Psoas muscle (tissue), 8 donors: ENCODE data around the gene FARP1. TPM values are rescaled to one million over a fixed set of nuclear protein-coding genes. Genes with fewer than 3 reads are reported as not detected.

ENCODE experiments used
- ATAC-seq, 4 donors: fragments of 200-7000 bp; cut with Tn5 transposase; one replicate each; pipeline ENCODE4 v1.9.1; 2020; ENCODE audit warnings: moderate library complexity in 3 of 4, mild to moderate bottlenecking in 2 of 4
- DNase-seq, 2 donors: peaks; one replicate each; pipeline ENCODE4 v3.0.0-alpha.2; 2020
- H3K27ac ChIP-seq: fragments of 200-600 bp; one replicate; pipeline ENCODE4 v1.8.0; 2022
- H3K27me3 ChIP-seq, 3 donors: fragments of 200-600 bp in 1 of 3; one replicate each; pipeline versions ENCODE4 v1.6.1 to v1.8.0; 2013 to 2022; ENCODE audit warnings: low read length in 2 of 3, mild to moderate bottlenecking in 2 of 3, moderate library complexity in 1 of 3; ENCODE audit not compliant: insufficient read depth in 3 of 3
- H3K36me3 ChIP-seq, 2 donors: fragments of 200-600 bp in 1 of 2; one replicate each; pipeline versions ENCODE4 v1.6.1 to v1.8.0; 2013 to 2022; ENCODE audit warnings: low read depth in 1 of 2, mild to moderate bottlenecking in 1 of 2, moderate library complexity in 1 of 2; ENCODE audit not compliant: insufficient read depth in 1 of 2
- H3K4me1 ChIP-seq: fragments of 200-600 bp; one replicate; pipeline ENCODE4 v1.8.0; 2022
- H3K4me3 ChIP-seq: fragments of 200-600 bp; one replicate; pipeline ENCODE4 v1.8.0; 2022; ENCODE audit warnings: mild to moderate bottlenecking
- H3K9me3 ChIP-seq: fragments of 200-600 bp; one replicate; pipeline ENCODE4 v1.8.0; 2022
- CTCF ChIP-seq: fragments of 200-600 bp; IDR thresholded peaks from one replicate; pipeline ENCODE4 v1.8.0; 2022; ENCODE audit warnings: antibody characterized with exemption
- WGBS, 3 donors: extraction: QIAGEN DNeasy Blood & Tissue Kit; methylation state at CpG; one replicate each; pipeline versions ENCODE4 v1.1.6 to v1.1.7; 2013; 5-methylcytosine and 5-hydroxymethylcytosine counted together
- intact Hi-C, 2 donors: fragments of 100-400 bp; cut with DNase I; formaldehyde crosslinking; loops; one replicate each; pipeline versions ENCODE4 v1.11.0 to v1.14.2; 2022
- polyA plus RNA-seq, 3 donors: library from polyadenylated mRNA; stranded (reverse); fragments of 200-250 nt; gene quantifications; one replicate each; pipeline ENCODE4 v1.2.3, GENCODE V29; 2013
- total RNA-seq, 4 donors: library from RNA; stranded (reverse); fragmentation: NEBNext Ultra II Directional in 2 of 4; extraction: Animal tissue kit (Norgen Biotek cat#: 25700) in 2 of 4; gene quantifications; one replicate each; pipeline versions ENCODE4 v1.2.1 to v1.2.4, GENCODE V29; 2021 to 2023
- donor health status: healthy with polysubstance abuse.
- donor health status: DM: no; HTN: no; CAD: no; lungs with moderate emphysema.
- donor health status: Bipolar disorder and iron deficiency.
- donor health status: healthy.
- donor health status: DM: yes; HTN: yes; CAD: no.
- donor health status: DM: no; HTN: no; CAD: no.
- donor health status: DM: no; HTN: no; CAD: no.
- donor health status: DM: yes; HTN: yes; CAD: no.

Gene FARP1
- total and polyA plus RNA-seq, 7 donors: 5.7 to 19.4 (median 9.2) TPM

GRCh38 chr13:98141509-98142379 is 1.1 kb upstream of the FARP1 start:
- peak overlapping the region; percentile 75 for H3K4me3 ChIP-seq
- 32 to 45% (median 37%) methylated on average over 27 of the region's 27 CpGs for WGBS, 3 donors
- no peak for TF ChIP-seq CTCF
- H3K36me3 ChIP-seq: no peaks in the 10 kb centered on the region
- intact Hi-C loops: loop anchor here in 1 of 2 donors (10.0 kb wide), 2 partner anchors 253 to 533 kb away; no protein-coding TSS in a partner anchor
- peak; percentile 22 to 59 for DNase-seq
- H3K4me1 ChIP-seq: peaks cover 9% of the 10 kb centered on the region
- no peaks in the 10 kb centered on the region for H3K9me3 ChIP-seq
- peak in 3 of 4 donors; percentile 5 to 22 (median 8) for ATAC-seq
- H3K27me3 ChIP-seq: peaks cover 0 to 16% (median 0%) of the 10 kb centered on the region in 3 donors
- no peak overlapping the region for H3K27ac ChIP-seq

- intact Hi-C loops: loop anchor here in 1 of 2 donors (10.0 kb wide), 2 partner anchors 252 to 532 kb away; no protein-coding TSS in a partner anchor
- Histone ChIP-seq H3K4me3 (peak overlapping the region; percentile 75), H3K27me3 (peaks cover 0 to 16% (median 0%) of the 10 kb centered on the region in 3 donors), H3K9me3 (no peaks in the 10 kb centered on the region), H3K4me1 (peaks cover 9% of the 10 kb centered on the region), H3K36me3 (no peaks in the 10 kb centered on the region), H3K27ac (peak overlapping the region; percentile 65)
- no peak for TF ChIP-seq CTCF
- WGBS, 3 donors: 0 to 1% (median 0%) methylated on average over 9 to 65 of the region's 66 CpGs
- peak; percentile 25 to 57 (median 48) for ATAC-seq
- peak in 1 of 2 donors; percentile 68 for DNase-seq
Measured at GRCh38 chr13:98143157-98143553, 261 bp downstream of the FARP1 start.

- peak overlapping the region; percentile 65 for H3K27ac ChIP-seq
- H3K27me3 ChIP-seq: peaks cover 0 to 16% (median 0%) of the 10 kb centered on the region in 3 donors
- peaks cover 9% of the 10 kb centered on the region for H3K4me1 ChIP-seq
- peak in 3 of 4 donors; percentile 9 to 39 (median 29) for ATAC-seq
- H3K36me3 ChIP-seq: no peaks in the 10 kb centered on the region
- intact Hi-C loops: loop anchor here in 1 of 2 donors (10.0 kb wide), 2 partner anchors 251 to 531 kb away; no protein-coding TSS in a partner anchor
- peak; percentile 34 to 60 for DNase-seq
- TF ChIP-seq CTCF: no peak
- no peaks in the 10 kb centered on the region for H3K9me3 ChIP-seq
- peak overlapping the region; percentile 75 for H3K4me3 ChIP-seq
- WGBS, 3 donors: 0 to 1% (median 0%) methylated on average over 17 to 60 of the region's 60 CpGs
Measured at GRCh38 chr13:98143601-98144026, 720 bp downstream of the FARP1 start.

- no peak for DNase-seq
- H3K27ac ChIP-seq: peak overlapping the region; percentile 65
- H3K36me3 ChIP-seq: no peaks in the 10 kb centered on the region
- 13 to 19% (median 17%) methylated on average over 20 to 21 of the region's 21 CpGs for WGBS, 3 donors
- no peak for TF ChIP-seq CTCF
- peaks cover 9% of the 10 kb centered on the region for H3K4me1 ChIP-seq
- ATAC-seq: no peak
- no peaks in the 10 kb centered on the region for H3K9me3 ChIP-seq
- peaks cover 0 to 16% (median 0%) of the 10 kb centered on the region in 3 donors for H3K27me3 ChIP-seq
- H3K4me3 ChIP-seq: peak overlapping the region; percentile 75
- intact Hi-C loops: loop anchor here in 1 of 2 donors (10.0 kb wide), 2 partner anchors 251 to 531 kb away; no protein-coding TSS in a partner anchor
Measured at GRCh38 chr13:98144027-98144741, 1.3 kb downstream of the FARP1 start.
